DND-41 (cell line): ENCODE measurements around the gene BMX.

Experiments used
- EZH2 ChIP-seq: IDR thresholded peaks from 3 replicates; pipeline ENCODE4 v1.6.1; 2012; ENCODE audit warnings: borderline replicate concordance, low read depth, mild to moderate bottlenecking, moderate library complexity, low read length, inconsistent platforms; ENCODE audit not compliant: severe bottlenecking
- TF ChIP-seq, protein P1 (sequence below): IDR thresholded peaks from 2 replicates; pipeline ENCODE4 v1.5.1; 2012; ENCODE audit warnings: borderline replicate concordance, low read length, moderate library complexity, mild to moderate bottlenecking; ENCODE audit not compliant: poor library complexity, severe bottlenecking; ENCODE audit errors: extremely low read depth

DNA sequence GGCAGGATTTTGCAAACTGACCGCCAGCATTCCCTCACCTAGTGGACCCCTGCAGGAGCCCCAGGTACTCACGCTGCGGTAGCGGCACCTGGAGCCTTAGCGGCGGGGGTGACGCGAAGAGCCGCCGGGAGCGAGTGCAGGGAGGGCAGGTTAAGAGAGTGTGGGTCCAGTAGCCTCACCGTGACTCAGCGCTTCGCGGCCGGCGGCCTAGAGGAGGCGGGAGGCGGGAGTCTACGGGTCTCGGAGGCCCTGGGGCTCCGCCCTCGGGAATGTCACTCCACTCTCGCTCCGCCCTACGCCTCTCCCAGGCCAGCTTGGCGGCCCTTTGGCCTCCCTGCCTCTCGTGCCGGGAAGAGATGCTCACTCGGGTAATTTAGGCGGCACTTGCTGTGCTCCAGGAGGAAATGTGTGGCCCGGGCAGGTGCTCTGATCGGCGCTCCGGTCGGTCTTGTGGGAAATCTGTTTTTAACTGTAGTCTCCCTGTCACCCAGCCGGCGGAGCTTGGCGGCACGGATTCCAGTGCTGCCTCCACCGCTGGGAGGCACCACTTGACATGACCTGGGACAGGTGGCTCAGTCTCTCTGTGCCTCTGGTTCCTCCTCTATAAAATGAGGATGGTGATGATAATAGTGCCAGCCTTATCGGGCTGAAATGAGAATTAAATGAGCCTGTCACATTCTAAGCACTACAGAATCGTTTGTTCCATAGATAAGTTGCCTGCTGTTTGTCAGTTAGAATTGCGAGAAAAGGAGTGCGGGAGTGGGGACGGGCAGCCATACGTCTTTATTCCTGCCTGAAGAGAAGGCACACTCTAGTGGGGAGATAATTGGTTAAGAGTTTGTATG is 7.3 kb upstream of the BMX start, which contains the start of gene PIR:
- TF ChIP-seq, protein P1, sequence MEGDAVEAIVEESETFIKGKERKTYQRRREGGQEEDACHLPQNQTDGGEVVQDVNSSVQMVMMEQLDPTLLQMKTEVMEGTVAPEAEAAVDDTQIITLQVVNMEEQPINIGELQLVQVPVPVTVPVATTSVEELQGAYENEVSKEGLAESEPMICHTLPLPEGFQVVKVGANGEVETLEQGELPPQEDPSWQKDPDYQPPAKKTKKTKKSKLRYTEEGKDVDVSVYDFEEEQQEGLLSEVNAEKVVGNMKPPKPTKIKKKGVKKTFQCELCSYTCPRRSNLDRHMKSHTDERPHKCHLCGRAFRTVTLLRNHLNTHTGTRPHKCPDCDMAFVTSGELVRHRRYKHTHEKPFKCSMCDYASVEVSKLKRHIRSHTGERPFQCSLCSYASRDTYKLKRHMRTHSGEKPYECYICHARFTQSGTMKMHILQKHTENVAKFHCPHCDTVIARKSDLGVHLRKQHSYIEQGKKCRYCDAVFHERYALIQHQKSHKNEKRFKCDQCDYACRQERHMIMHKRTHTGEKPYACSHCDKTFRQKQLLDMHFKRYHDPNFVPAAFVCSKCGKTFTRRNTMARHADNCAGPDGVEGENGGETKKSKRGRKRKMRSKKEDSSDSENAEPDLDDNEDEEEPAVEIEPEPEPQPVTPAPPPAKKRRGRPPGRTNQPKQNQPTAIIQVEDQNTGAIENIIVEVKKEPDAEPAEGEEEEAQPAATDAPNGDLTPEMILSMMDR, result no peak
- TF ChIP-seq EZH2, result no peak
